ENCODE data around the gene CYP27C1. TPM values are rescaled to one million over a fixed set of nuclear protein-coding genes. Genes with fewer than 3 reads are reported as not detected.
A peak's percentile ranks its signal among the peaks of the same experiment; 100 is the strongest.

The CYP27C1 gene
- total and polyA plus RNA-seq, 4 donors: 0.02 to 0.14 (median 0.07) TPM

DNA sequence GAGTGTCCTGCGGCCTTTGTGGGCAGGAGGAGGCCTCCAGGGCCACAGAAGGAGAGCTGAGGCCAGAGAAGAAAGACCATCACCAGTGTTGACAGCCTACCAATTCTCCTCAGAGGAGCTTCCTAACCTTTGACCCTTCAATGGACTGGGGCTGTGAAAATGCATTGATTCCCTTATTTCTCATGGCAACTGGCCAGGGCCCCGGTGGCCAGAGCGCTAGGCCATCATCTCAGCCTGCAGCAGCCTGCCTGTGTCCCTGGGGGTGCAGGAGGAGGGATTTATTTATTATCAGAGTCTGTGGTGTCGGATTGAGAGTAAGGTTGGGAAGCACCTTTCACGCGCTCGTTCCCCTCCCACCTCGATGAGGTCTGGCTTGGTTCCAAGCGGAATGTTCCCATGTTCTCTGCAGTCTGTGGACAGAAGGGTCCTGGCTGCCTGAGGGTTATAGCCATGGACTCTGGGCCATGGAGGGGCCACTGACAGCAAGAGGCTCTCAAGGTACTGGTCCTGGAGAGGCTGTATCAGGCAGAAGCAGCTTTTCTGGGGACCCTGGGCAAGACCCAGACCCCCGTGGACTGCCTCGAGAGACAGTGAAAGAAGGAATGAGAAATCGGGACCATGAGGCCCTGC lies 53.8 kb downstream of the CYP27C1 start:
- no peaks in the 10 kb centered on the region for H3K36me3 ChIP-seq (ENCODE audit: control insufficient read depth in 4 of 4, insufficient read depth in 3 of 4, low read depth in 1 of 4, low read length in 3 of 4)
- H3K4me3 ChIP-seq (ENCODE audit: low read depth in 1 of 3, low read length in 3 of 3): no peak overlapping the region
- 63% methylated on average over 12 of the region's 12 CpGs for WGBS
- DNase-seq (ENCODE audit: low spot score): peak; percentile 39
- peaks cover 5 to 44% (median 37%) of the 10 kb centered on the region in 4 donors for H3K4me1 ChIP-seq (ENCODE audit: control insufficient read depth in 4 of 4, insufficient read depth in 4 of 4, low read length in 3 of 4)
- TF ChIP-seq RAD21 (IDR thresholded peaks at IDR 0.05) (peak in 1 of 2 donors; percentile 15), HNF4A (conservative IDR thresholded peaks at IDR 0.05) (peak; percentile 27 to 30), RXRA (IDR thresholded peaks at IDR 0.05) (peak in 1 of 2 donors; percentile 13), EGR1 (IDR thresholded peaks at IDR 0.05; ENCODE audit: low read depth in 2 of 2) (no peak), FOXA1 (IDR thresholded peaks at IDR 0.05) (no peak)
- TF ChIP-seq, protein P1, sequence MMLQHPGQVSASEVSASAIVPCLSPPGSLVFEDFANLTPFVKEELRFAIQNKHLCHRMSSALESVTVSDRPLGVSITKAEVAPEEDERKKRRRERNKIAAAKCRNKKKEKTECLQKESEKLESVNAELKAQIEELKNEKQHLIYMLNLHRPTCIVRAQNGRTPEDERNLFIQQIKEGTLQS (IDR thresholded peaks at IDR 0.05): no peak
- no peaks in the 10 kb centered on the region for H3K9me3 ChIP-seq (ENCODE audit: control insufficient read depth in 4 of 4, low read length in 3 of 4)
- no peak overlapping the region for H3K27ac ChIP-seq (ENCODE audit: low read depth in 1 of 2, low read length in 2 of 2)
- no peak overlapping the region for H3K9ac ChIP-seq (ENCODE audit: low read depth in 1 of 2, low read length in 2 of 2)
- no peaks in the 10 kb centered on the region for H3K27me3 ChIP-seq (ENCODE audit: control insufficient read depth in 4 of 4, insufficient read depth in 4 of 4, low read length in 3 of 4)

DNA sequence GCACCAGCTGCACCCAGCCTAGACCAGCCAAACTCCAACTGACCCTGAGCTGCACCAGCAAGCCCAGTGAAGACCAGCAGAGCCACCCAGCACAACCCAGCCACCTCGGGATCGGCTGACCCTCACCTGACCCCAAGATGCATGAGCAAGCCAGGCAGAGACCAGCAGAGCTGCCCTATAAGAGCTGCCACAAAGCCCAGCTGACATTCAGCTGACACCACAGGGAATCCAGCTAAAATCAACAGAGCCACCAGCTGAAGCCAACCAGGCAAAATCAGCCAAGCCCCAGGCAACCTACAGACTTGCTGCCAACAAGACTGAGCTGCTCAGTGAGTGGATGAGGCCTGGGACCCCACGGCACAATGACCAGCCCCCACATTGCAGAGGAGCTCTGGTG lies 54.6 kb downstream of the CYP27C1 start:
- no peaks in the 10 kb centered on the region for H3K9me3 ChIP-seq (ENCODE audit: control insufficient read depth in 4 of 4, low read length in 3 of 4)
- H3K4me1 ChIP-seq (ENCODE audit: control insufficient read depth in 4 of 4, insufficient read depth in 4 of 4, low read length in 3 of 4): peaks cover 5 to 36% (median 30%) of the 10 kb centered on the region in 4 donors
- TF ChIP-seq, protein P2, sequence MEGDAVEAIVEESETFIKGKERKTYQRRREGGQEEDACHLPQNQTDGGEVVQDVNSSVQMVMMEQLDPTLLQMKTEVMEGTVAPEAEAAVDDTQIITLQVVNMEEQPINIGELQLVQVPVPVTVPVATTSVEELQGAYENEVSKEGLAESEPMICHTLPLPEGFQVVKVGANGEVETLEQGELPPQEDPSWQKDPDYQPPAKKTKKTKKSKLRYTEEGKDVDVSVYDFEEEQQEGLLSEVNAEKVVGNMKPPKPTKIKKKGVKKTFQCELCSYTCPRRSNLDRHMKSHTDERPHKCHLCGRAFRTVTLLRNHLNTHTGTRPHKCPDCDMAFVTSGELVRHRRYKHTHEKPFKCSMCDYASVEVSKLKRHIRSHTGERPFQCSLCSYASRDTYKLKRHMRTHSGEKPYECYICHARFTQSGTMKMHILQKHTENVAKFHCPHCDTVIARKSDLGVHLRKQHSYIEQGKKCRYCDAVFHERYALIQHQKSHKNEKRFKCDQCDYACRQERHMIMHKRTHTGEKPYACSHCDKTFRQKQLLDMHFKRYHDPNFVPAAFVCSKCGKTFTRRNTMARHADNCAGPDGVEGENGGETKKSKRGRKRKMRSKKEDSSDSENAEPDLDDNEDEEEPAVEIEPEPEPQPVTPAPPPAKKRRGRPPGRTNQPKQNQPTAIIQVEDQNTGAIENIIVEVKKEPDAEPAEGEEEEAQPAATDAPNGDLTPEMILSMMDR (IDR thresholded peaks at IDR 0.05; ENCODE audit: low read depth, low read length, missing input control): no peak
- peak in 1 of 2 donors; percentile 42 for TF ChIP-seq RXRA (IDR thresholded peaks at IDR 0.05)
- DNase-seq (ENCODE audit: low spot score): no peak
- WGBS: 39% methylated on average over 3 of the region's 3 CpGs
- no peaks in the 10 kb centered on the region for H3K36me3 ChIP-seq (ENCODE audit: control insufficient read depth in 4 of 4, insufficient read depth in 3 of 4, low read depth in 1 of 4, low read length in 3 of 4)
- no peak overlapping the region for H3K9ac ChIP-seq (ENCODE audit: low read depth in 1 of 2, low read length in 2 of 2)
- H3K27me3 ChIP-seq (ENCODE audit: control insufficient read depth in 4 of 4, insufficient read depth in 4 of 4, low read length in 3 of 4): no peaks in the 10 kb centered on the region
- H3K27ac ChIP-seq (ENCODE audit: low read depth in 1 of 2, low read length in 2 of 2): no peak overlapping the region
- no peak overlapping the region for H3K4me3 ChIP-seq (ENCODE audit: low read depth in 1 of 3, low read length in 3 of 3)

DNA sequence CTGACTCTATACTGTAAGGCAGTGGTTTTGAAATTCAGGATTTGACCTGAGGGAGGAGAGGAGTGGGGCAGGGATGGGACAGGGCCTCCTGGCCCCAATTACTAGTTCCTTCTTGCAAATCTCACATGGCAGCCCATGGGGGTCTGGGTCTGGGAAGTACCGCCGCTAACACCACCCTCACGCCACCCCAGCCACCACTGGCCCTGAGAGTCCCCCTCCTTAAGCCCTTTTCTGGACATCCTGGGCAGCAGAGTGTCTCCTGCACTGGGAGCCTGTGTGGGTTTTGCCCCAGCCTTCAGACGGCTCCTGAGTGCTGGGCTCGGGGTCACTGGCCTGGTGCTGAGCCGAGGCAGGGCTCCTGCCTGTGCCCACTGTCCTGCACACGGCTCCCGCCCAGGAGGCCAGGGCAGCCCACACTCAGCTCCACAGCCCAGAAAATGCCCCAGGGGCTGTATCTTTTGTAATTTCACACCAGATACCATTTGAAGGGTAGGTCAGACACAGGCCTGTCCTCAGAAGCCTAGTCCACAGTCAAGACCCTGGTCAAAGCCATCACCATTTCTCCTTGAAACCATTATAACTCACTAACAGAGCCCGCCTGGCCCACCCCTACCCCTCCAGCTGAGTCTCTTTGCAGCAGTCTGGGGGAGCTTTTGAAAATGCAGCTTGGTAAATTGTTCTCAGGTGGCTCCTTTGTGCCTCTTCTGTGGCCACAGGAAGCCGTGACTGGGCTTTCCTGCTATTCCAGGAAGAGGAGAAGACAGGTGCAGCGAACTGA lies 55.1 kb downstream of the CYP27C1 start:
- Histone ChIP-seq H3K4me1 (ENCODE audit: control insufficient read depth in 4 of 4, insufficient read depth in 4 of 4, low read length in 3 of 4) (peaks cover 5 to 30% (median 25%) of the 10 kb centered on the region in 4 donors), H3K9ac (ENCODE audit: low read depth in 1 of 2, low read length in 2 of 2) (no peak overlapping the region), H3K27me3 (ENCODE audit: control insufficient read depth in 4 of 4, insufficient read depth in 4 of 4, low read length in 3 of 4) (no peaks in the 10 kb centered on the region), H3K4me3 (ENCODE audit: low read depth in 1 of 3, low read length in 3 of 3) (no peak overlapping the region), H3K9me3 (ENCODE audit: control insufficient read depth in 4 of 4, low read length in 3 of 4) (no peaks in the 10 kb centered on the region), H3K27ac (ENCODE audit: low read depth in 1 of 2, low read length in 2 of 2) (no peak overlapping the region), H3K36me3 (ENCODE audit: control insufficient read depth in 4 of 4, insufficient read depth in 3 of 4, low read depth in 1 of 4, low read length in 3 of 4) (no peaks in the 10 kb centered on the region)
- DNase-seq (ENCODE audit: low spot score): peak; percentile 30
- WGBS: 95% methylated on average over 11 of the region's 11 CpGs
- TF ChIP-seq YY1 (IDR thresholded peaks at IDR 0.05): no peak
- no peak for TF ChIP-seq SP1 (IDR thresholded peaks at IDR 0.05)
- TF ChIP-seq JUND (IDR thresholded peaks at IDR 0.05): no peak
- no peak for TF ChIP-seq HNF4G (IDR thresholded peaks at IDR 0.05)
- TF ChIP-seq, protein P3, sequence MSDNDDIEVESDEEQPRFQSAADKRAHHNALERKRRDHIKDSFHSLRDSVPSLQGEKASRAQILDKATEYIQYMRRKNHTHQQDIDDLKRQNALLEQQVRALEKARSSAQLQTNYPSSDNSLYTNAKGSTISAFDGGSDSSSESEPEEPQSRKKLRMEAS (IDR thresholded peaks at IDR 0.05): no peak
- no peak for TF ChIP-seq RAD21 (IDR thresholded peaks at IDR 0.05)
- no peak for TF ChIP-seq FOXA1 (IDR thresholded peaks at IDR 0.05)
- TF ChIP-seq, protein P1 (IDR thresholded peaks at IDR 0.05): no peak
- TF ChIP-seq, protein P4, sequence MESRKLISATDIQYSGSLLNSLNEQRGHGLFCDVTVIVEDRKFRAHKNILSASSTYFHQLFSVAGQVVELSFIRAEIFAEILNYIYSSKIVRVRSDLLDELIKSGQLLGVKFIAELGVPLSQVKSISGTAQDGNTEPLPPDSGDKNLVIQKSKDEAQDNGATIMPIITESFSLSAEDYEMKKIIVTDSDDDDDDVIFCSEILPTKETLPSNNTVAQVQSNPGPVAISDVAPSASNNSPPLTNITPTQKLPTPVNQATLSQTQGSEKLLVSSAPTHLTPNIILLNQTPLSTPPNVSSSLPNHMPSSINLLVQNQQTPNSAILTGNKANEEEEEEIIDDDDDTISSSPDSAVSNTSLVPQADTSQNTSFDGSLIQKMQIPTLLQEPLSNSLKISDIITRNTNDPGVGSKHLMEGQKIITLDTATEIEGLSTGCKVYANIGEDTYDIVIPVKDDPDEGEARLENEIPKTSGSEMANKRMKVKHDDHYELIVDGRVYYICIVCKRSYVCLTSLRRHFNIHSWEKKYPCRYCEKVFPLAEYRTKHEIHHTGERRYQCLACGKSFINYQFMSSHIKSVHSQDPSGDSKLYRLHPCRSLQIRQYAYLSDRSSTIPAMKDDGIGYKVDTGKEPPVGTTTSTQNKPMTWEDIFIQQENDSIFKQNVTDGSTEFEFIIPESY (IDR thresholded peaks at IDR 0.05): no peak
- no peak for TF ChIP-seq NR2F2 (IDR thresholded peaks at IDR 0.05)
- TF ChIP-seq HNF4A (conservative IDR thresholded peaks at IDR 0.05): no peak
- TF ChIP-seq, protein P5, sequence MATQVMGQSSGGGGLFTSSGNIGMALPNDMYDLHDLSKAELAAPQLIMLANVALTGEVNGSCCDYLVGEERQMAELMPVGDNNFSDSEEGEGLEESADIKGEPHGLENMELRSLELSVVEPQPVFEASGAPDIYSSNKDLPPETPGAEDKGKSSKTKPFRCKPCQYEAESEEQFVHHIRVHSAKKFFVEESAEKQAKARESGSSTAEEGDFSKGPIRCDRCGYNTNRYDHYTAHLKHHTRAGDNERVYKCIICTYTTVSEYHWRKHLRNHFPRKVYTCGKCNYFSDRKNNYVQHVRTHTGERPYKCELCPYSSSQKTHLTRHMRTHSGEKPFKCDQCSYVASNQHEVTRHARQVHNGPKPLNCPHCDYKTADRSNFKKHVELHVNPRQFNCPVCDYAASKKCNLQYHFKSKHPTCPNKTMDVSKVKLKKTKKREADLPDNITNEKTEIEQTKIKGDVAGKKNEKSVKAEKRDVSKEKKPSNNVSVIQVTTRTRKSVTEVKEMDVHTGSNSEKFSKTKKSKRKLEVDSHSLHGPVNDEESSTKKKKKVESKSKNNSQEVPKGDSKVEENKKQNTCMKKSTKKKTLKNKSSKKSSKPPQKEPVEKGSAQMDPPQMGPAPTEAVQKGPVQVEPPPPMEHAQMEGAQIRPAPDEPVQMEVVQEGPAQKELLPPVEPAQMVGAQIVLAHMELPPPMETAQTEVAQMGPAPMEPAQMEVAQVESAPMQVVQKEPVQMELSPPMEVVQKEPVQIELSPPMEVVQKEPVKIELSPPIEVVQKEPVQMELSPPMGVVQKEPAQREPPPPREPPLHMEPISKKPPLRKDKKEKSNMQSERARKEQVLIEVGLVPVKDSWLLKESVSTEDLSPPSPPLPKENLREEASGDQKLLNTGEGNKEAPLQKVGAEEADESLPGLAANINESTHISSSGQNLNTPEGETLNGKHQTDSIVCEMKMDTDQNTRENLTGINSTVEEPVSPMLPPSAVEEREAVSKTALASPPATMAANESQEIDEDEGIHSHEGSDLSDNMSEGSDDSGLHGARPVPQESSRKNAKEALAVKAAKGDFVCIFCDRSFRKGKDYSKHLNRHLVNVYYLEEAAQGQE (IDR thresholded peaks at IDR 0.05): no peak

Measured in liver (tissue), 9 donors.